Left ventricle myocardium inferior (tissue), 1 donor: ENCODE measurements around the gene RPRD1B. TPM values are rescaled to one million over a fixed set of nuclear protein-coding genes. Genes with fewer than 3 reads are reported as not detected.

Source experiments
- DNase-seq: peaks from one replicate; pipeline ENCODE4 v3.0.0-alpha.2; 2020
- H3K27ac ChIP-seq: fragments of 200-600 bp; replicated peaks from 2 replicates; pipeline ENCODE4 v1.8.0; 2021
- H3K27me3 ChIP-seq: fragments of 200-600 bp; 2 replicates; pipeline ENCODE4 v1.8.0; 2021; ENCODE audit warnings: low read depth
- H3K36me3 ChIP-seq: fragments of 200-600 bp; 2 replicates; pipeline ENCODE4 v1.8.0; 2021
- H3K4me1 ChIP-seq: fragments of 200-600 bp; 2 replicates; pipeline ENCODE4 v1.8.0; 2021
- H3K4me3 ChIP-seq: fragments of 200-600 bp; 2 replicates; pipeline ENCODE4 v1.8.0; 2021; ENCODE audit warnings: mild to moderate bottlenecking, moderate library complexity
- H3K9me3 ChIP-seq: fragments of 200-600 bp; replicated peaks from 2 replicates; pipeline ENCODE4 v1.8.0; 2021
- CTCF ChIP-seq: fragments of 200-600 bp; IDR thresholded peaks from 2 replicates; pipeline ENCODE4 v1.8.0; 2021; ENCODE audit warnings: antibody characterized with exemption, mild to moderate bottlenecking, borderline replicate concordance
- intact Hi-C: fragments of 100-400 bp; cut with micrococcal nuclease; formaldehyde crosslinking; loops from one replicate; pipeline ENCODE4 v1.11.0; 2022
- total RNA-seq: library from RNA; stranded (reverse); fragmentation: NEBNext Ultra II Directional; extraction: Animal tissue kit (Norgen Biotek cat#: 25700); gene quantifications from one replicate; pipeline ENCODE4 v1.2.1, GENCODE V29; 2021
- donor health status: DM: no; HTN: yes; CAD: no; lungs with severe emphysema.

RPRD1B gene
- total RNA-seq, 1 donor from 2014 or later, result 58.9 TPM

- Histone ChIP-seq H3K27ac (peak overlapping the region; percentile 79), H3K4me1 (peaks cover 76% of the 10 kb centered on the region), H3K9me3 (no peaks in the 10 kb centered on the region), H3K36me3 (peaks cover 88% of the 10 kb centered on the region), H3K27me3 (no peaks in the 10 kb centered on the region), H3K4me3 (no peak overlapping the region)
- intact Hi-C loops, result no loop called here
- TF ChIP-seq CTCF, result no peak
- no peak for DNase-seq
These were observed 103.1 kb downstream of the RPRD1B start for GRCh38 chr20:38136421-38137245.

- Histone ChIP-seq H3K27ac (peak overlapping the region; percentile 79), H3K27me3 (no peaks in the 10 kb centered on the region), H3K9me3 (no peaks in the 10 kb centered on the region), H3K4me3 (no peak overlapping the region), H3K36me3 (peaks cover 88% of the 10 kb centered on the region), H3K4me1 (peaks cover 80% of the 10 kb centered on the region)
- TF ChIP-seq CTCF, result no peak
- DNase-seq, result no peak
- intact Hi-C loops, result no loop called here
These were observed 104.0 kb downstream of the RPRD1B start for GRCh38 chr20:38137441-38138037.

GRCh38 chr20:38138086-38138778 lies 104.7 kb downstream of the RPRD1B start:
- no peaks in the 10 kb centered on the region for H3K9me3 ChIP-seq
- DNase-seq, result no peak
- no peak for TF ChIP-seq CTCF
- peaks cover 88% of the 10 kb centered on the region for H3K36me3 ChIP-seq
- peak overlapping the region; percentile 85 for H3K27ac ChIP-seq
- H3K4me1 ChIP-seq, result peaks cover 82% of the 10 kb centered on the region
- H3K4me3 ChIP-seq, result no peak overlapping the region
- H3K27me3 ChIP-seq, result no peaks in the 10 kb centered on the region
- intact Hi-C loops, result no loop called here

- Histone ChIP-seq H3K27ac (peak overlapping the region; percentile 85), H3K4me3 (no peak overlapping the region), H3K36me3 (peaks cover 79% of the 10 kb centered on the region), H3K4me1 (peaks cover 82% of the 10 kb centered on the region), H3K27me3 (no peaks in the 10 kb centered on the region), H3K9me3 (no peaks in the 10 kb centered on the region)
- TF ChIP-seq CTCF, result no peak
- intact Hi-C loops, result no loop called here
- no peak for DNase-seq
These were observed 105.8 kb downstream of the RPRD1B start for GRCh38 chr20:38139156-38139912.
